ENCODE measurements around the gene ANAPC15.

ANAPC15 gene

GRCh38 chr11:72102162-72102561, 10.3 kb downstream of the ANAPC15 start:
- no peak for TF ChIP-seq CTCF (IDR thresholded peaks at IDR 0.05; ENCODE audit: insufficient read depth, missing control alignments)
- DNase-seq (ENCODE audit: insufficient read length, low spot score) = no peak
- no peak for FAIRE-seq

- no peak for TF ChIP-seq CTCF (IDR thresholded peaks at IDR 0.05; ENCODE audit: insufficient read depth, missing control alignments)
- no peak for FAIRE-seq
- DNase-seq (ENCODE audit: insufficient read length, low spot score) = no peak
These were observed 12.0 kb downstream of the ANAPC15 start for GRCh38 chr11:72100462-72100861.

GRCh38 chr11:72100009-72100408, 12.5 kb downstream of the ANAPC15 start:
- no peak for FAIRE-seq
- no peak for DNase-seq (ENCODE audit: insufficient read length, low spot score)
- TF ChIP-seq CTCF (IDR thresholded peaks at IDR 0.05; ENCODE audit: insufficient read depth, missing control alignments) = no peak

GRCh38 chr11:72098741-72099140, 13.8 kb downstream of the ANAPC15 start:
- FAIRE-seq (no peak), DNase-seq (ENCODE audit: insufficient read length, low spot score) (no peak)
- no peak for TF ChIP-seq CTCF (IDR thresholded peaks at IDR 0.05; ENCODE audit: insufficient read depth, missing control alignments)

GRCh38 chr11:72091292-72091691, 21.2 kb downstream of the ANAPC15 start:
- FAIRE-seq = no peak
- DNase-seq (ENCODE audit: insufficient read length, low spot score) = peak; percentile 68
- TF ChIP-seq CTCF (IDR thresholded peaks at IDR 0.05; ENCODE audit: insufficient read depth, missing control alignments) = peak; percentile 80

GRCh38 chr11:72088076-72088808, 24.3 kb downstream of the ANAPC15 start:
- TF ChIP-seq CTCF (IDR thresholded peaks at IDR 0.05; ENCODE audit: insufficient read depth, missing control alignments) = no peak
- DNase-seq (ENCODE audit: insufficient read length, low spot score) (no peak), FAIRE-seq (no peak)

GRCh38 chr11:72085621-72086351, 26.7 kb downstream of the ANAPC15 start:
- TF ChIP-seq CTCF (IDR thresholded peaks at IDR 0.05; ENCODE audit: insufficient read depth, missing control alignments) = no peak
- no peak for FAIRE-seq
- no peak for DNase-seq (ENCODE audit: insufficient read length, low spot score)

Data from D721Med (cell line).